GM12878 (cell line): ENCODE measurements around the gene CDHR5.

ENCODE experiments used
- CTCF ChIP-seq, 3 experiments: IDR thresholded peaks in 2 of 3; conservative IDR thresholded peaks in 1 of 3; 2 replicates each; pipeline ENCODE4 v1.5.1; 2011; ENCODE audit warnings: low read depth in 3 of 3, low read length in 3 of 3, mild to moderate bottlenecking in 3 of 3, control low read depth in 2 of 3, moderate library complexity in 2 of 3, inconsistent platforms in 1 of 3, mixed read lengths in 1 of 3; ENCODE audit not compliant: control insufficient read depth in 2 of 3, insufficient read depth in 1 of 3; ENCODE audit errors: extremely low read depth in 1 of 3
- EED ChIP-seq: sonication (generic); IDR thresholded peaks from 2 replicates; pipeline ENCODE4 v1.6.1; 2016; ENCODE audit warnings: antibody characterized with exemption, low read depth
- SP1 ChIP-seq: IDR thresholded peaks from one replicate; pipeline ENCODE4 v1.6.1; 2011; ENCODE audit warnings: low read depth, low read length
- USF2 ChIP-seq: IDR thresholded peaks from 2 replicates; pipeline ENCODE4 v1.6.1; 2011; ENCODE audit warnings: low read depth, low read length, improper control_type of control experiment, borderline replicate concordance

GRCh38 chr11:645536-645935 is 20.8 kb upstream of the CDHR5 start:
- TF ChIP-seq CTCF (IDR thresholded peaks at IDR 0.05 in 2 of 3, conservative IDR thresholded peaks at IDR 0.05 in 1 of 3; ENCODE audit: control insufficient read depth in 2 of 3, extremely low read depth in 1 of 3, insufficient read depth in 1 of 3, low read depth in 3 of 3, low read length in 3 of 3) (no peak), EED (0 out of 2 replicates have a peak, but pooled peaks have one; percentile 34), USF2 (no peak), SP1 (no peak)
